NCI-H748 (cell line): ENCODE results near the gene LMAN2L.
A peak's percentile ranks its signal among the peaks of the same experiment; 100 is the strongest.

ENCODE experiments used
- DNase-seq: peaks from one replicate; lab custom pipeline; 2025; ENCODE audit not compliant: unreplicated experiment; lab: John Stamatoyannopoulos, UW

LMAN2L gene

DNA sequence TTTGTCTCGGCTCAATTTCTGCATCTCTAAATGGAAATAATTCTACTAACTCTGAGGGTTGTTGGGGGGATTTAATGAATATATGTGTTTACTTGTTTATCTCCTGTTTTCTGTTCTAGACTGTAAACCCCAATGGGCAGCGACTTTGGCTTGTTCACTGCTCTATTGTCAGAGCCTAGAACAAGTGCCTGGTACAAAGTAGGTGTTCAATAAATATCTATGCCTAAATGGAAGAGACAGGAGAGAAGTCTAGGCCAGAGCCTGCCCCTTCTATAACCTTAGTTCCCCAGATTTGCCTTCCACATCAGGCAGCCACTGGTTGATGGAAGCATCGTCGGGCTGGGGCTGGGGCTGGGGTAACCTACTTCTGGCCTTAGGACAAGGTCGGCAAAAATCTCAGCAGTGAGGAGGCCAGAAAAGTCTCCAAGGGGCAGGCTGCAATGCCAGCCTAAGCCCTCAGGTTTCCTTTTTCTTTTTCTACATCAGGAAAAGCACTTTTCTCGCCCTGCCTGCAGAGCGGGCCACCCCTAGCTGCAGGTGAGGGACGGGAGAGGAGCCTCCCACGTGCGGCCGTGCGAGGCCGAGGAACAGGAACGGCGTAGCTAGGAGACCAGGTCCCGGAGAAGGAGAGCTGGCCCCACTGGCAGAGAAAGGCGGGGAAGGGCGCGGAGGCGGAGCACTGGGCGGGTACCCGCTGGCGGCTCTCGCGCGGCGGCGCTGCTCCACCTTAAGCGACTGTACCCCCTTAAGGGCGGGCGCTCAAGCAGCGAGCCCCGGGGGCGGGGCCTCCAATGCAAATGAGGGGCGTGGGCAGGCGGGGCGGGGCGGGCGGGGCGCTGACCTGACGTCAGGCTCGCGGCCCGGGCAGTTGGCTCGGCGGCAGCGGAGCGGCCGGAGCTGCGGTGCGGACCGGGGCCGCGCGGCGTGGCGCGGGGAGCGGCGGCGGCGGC is 20.4 kb upstream of the LMAN2L start, which contains the start of gene CNNM4:
Gene CNNM4 (plus strand): TSS at position 867 of the 950 bp plus-strand sequence. CDS start 98 bp downstream, outside the sequence.
- peak; percentile 92 for DNase-seq

GRCh38 chr2:96759548-96759947 is 19.7 kb upstream of the LMAN2L start:
- DNase-seq, result no peak

GRCh38 chr2:96758987-96759386 is 19.1 kb upstream of the LMAN2L start:
- DNase-seq, result no peak

DNA sequence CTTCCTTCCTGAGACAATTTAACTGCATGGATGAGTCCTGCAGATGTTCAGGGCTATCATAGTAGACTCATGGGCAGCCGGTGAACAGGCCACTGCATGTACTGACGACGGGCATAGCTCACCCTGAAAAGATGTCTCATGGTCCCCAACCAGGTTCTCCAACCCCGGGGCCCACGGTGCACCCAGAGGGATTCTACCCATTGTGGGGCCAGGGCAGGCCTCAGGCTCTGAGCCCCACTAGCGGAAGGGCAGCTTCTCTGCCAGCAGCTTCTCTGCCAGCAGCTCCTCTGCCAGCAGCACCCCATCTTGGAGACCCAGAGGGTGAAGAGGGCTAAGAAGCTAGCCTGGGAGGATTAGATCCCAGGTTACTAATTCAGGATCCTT is 17.6 kb upstream of the LMAN2L start:
- no peak for DNase-seq

DNA sequence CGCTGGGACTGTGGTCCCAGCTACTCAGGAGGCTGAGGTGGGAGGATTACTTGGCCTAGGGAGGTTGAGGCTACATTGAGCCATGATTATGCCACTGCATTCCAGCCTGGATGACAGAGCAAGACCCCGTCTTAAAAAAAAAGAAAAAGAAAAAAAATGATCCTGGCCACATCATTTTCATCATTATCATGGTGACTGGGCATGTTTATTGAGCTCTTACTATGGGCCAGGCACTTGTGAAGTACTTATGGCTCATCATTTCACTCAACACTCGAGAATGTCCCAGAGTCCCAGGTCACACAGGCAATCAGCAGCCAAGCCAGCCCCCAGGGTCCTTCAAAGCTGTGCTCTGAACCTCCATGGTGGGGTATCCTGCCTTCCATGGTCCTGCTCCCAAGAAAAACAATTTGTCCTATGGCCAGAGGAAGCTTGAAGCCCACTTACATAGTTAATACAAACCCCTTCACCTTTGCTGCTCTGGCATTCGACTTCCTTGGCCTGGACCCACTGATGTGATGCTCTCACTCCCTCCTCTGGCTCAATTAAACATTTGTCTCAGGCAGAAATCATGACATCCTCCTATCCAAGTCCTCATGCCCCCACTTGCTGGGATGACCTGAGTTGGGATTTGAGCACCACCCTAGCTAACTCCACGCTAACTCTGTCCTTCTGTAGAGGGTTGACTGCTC is 17.1 kb upstream of the LMAN2L start:
- DNase-seq, result no peak

GRCh38 chr2:96754317-96754716 is 14.5 kb upstream of the LMAN2L start:
- no peak for DNase-seq

DNA sequence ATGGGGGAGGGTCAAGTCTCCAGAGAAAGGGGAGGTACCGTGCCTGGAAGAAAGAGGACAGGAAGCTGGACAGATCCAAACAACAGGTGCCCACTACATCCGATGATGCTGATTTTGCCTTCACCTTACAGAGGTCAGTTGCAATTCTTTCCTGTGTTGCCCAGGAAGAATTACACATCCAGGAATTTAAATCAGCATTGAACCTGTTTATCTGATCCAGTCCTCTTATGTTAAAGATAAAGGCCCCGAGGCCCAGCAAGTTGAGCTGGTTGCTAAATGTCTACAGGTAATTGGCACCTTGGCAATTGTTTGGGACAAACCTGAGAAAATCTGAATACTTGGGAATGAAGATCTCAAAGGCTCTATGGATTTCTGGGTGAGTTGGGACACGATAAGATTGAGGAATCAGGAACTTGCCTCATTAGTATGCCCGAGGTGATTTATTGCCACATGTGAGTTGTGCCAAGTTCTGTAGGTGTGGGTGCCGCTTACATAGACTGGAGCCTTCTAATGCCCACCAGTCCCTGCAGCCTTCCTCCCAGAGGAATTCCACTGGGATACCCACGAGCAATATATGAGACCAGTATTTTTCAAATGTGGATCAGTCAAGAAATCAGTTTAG is 13.9 kb upstream of the LMAN2L start:
- no peak for DNase-seq

GRCh38 chr2:96751800-96752199 is 11.9 kb upstream of the LMAN2L start:
- DNase-seq, result no peak

DNA sequence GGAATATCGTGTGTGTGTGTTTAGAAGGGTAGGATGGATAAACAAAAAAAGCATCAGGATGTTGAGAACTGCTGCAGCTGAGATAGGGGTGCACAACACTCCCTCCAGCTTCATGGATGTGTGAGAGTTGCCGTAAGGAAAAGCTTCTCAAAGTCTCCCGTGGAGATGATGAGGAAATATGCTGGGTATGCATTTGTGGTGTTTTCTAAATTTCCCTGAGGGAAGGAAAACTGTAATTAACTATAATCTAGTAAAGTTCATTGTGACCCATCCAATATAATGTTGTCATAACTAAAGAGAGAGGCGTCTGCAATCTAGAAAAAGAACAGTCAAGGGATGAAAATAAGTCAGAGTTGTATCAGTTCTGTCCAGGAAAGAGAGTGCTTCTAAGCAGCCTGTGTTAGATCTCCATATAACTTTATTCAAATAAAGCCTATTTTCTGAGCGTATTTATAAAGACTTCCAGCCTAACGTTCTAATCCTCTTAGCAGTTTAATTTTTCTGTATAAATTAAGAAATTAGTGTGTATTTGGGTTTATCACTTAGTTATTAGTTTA is 7.3 kb upstream of the LMAN2L start:
- DNase-seq, result no peak

DNA sequence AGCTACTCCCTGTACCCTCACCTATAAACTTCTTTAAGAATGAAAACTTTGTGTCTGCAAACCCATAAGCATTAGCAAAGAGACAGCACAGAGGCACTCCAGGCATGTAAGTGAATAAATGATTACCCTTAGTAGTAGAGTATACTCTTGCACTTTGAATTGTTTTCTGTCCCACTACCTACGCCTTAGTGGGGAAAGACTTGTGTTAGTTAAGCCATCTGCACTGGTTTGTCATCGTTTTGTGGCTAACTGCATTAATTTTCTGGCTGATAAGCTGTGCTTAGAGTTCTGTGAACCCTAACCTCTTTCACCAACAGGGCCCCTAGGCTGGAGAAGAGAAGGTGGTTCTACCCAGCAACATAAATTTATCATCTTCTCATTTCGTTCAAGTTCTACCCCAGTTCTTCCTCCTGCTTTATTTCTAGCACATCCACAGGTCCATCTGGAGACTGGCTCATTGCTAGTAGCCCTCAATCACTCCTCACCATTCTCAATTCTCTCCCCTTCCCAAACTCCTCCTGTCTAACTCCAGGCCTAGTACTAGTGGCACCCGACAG is 710 bp downstream of the LMAN2L start:
- no peak for DNase-seq

DNA sequence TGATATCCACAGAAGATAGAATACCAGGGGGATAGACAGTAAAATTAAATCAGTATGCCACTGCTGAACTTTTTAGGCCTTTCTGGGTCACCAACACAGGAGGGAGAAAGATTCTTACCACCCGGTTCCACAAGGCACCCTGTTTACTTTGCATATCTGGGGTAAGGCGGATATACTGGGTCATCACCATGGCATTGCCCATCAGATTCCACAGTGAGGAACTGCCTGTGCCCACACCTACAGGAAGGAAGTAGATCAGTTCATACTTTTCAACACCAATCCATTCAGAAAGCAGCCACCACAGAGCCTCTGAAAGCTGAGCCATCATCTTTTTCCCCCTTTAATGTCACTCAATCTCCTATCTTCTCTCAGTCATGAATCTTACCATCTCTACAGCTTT is 2.0 kb downstream of the LMAN2L start:
- no peak for DNase-seq

DNA sequence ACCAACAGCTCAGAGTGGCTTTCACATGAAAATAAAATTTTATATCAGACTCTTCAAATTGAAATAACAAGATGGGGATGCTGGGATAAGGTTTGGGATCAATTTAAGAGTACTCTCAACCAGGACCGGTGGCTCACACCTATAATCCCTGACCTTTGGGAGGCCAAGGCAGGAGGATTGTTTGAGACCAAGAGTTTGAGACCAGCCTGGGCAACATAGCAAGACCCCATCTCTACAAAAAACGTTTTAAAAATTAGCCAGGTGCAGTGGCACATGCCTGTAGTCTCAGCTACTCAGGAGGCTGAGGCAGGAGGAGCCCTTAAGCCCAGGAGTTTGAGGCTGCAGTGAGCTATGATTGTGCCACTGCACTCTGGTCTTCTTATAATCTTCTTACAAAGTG is 2.6 kb downstream of the LMAN2L start:
- no peak for DNase-seq

DNA sequence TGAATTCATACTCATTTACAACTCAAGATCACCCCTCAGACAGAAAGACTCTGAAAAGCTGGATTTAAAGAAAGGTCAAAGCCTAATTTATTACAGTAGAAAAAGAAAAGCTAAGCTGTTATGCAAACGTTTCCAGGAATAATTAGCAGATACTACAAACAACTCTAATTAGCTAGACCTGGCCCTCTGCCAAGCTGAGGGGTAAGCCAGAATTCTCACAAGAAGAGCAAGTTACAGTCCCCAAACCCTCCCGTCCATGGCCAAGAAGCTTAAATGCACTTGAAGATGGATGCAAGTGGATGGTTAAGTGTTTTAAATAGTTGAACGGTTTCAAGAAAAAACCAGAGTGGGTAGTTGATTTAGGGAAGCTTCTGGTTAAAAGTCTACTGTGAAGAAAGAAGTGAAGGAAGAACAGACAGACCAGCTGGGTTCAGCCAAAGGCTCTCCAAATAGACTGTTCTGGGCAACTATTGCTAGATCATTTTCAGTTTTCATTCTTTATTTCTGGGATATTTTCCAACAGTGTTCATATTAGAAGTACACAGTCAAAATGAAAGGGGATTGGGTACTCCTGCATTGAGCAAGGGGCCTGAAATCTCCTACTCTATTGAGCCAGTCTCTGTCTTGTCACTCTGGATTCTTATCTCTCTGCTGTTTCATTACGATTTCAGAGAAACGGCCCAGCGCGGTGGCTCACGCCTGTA is 4.8 kb downstream of the LMAN2L start:
- DNase-seq, result peak; percentile 2

DNA sequence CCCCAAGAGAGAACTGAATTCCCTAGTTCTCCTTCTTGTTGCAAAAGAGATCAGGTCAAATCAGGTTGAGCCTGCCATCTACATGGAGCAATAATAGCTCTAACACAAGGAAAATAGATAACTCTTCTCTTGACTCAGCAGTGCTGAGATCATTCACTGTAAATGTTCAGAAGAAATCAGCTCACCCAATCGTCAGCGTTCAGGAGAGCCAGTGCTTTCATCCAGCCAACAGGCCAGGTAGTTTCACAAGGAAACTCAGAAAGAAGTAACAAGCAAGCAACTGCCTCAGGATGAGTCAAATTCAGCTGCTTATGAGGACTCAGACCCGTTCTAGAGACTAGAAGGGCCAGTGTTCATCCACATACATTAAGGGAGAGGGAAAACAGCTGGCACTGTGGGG is 5.9 kb downstream of the LMAN2L start:
- DNase-seq, result no peak

GRCh38 chr2:96730212-96730611 is 9.7 kb downstream of the LMAN2L start:
- no peak for DNase-seq

GRCh38 chr2:96729748-96730147 is 10.1 kb downstream of the LMAN2L start:
- no peak for DNase-seq

GRCh38 chr2:96727431-96727830 is 12.4 kb downstream of the LMAN2L start:
- no peak for DNase-seq

DNA sequence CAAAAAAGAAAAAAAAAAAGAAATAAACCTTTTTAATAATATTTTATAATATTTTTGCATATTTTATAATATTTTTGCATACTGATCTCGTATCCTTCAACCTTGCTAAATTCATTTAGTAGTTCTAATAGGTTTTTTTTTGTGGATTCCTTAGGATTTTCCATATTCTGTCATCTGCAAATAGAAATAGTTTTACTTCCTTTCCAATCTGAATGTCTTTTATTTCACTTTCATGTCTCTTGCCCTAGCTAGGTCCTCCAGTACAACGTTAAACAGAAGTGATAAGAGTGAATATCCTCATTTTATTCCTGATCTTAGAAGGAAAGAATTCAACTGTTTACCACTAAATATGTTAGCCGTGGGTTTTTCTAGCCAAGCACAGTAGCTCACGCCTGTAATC is 13.7 kb downstream of the LMAN2L start:
- DNase-seq, result no peak

DNA sequence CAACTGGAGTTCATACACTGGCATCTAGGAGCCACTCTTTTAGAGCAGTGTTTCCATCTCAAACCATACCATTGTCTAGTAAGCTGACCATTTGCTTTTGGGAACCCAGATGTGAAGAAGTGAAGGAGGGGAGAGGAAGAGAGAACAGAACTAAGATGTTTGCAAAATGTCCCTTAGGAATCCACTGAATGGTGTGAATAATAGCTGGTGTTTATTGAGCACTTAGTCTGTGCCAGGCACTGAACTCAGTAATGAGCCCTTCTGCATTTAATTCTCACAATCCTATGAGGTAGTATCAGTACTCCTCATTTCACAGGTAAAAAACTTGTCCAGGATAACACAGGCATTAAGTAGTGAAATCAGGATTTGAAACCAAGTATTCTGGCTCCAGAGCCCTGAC is 23.5 kb downstream of the LMAN2L start:
- DNase-seq, result no peak

- DNase-seq, result no peak
Observed at GRCh38 chr2:96715658-96716057, 24.2 kb downstream of the LMAN2L start.

GRCh38 chr2:96710985-96711384 is 28.9 kb downstream of the LMAN2L start:
- DNase-seq, result no peak
